Measurements from ENCODE around the gene RASA4B. TPM values are rescaled to one million over a fixed set of nuclear protein-coding genes. Genes with fewer than 3 reads are reported as not detected.

The RASA4B gene
- total RNA-seq, 1 experiment from 2014 or later, result 6.0 TPM

- intact Hi-C loops (cut with micrococcal nuclease), result no loop called here
- Histone ChIP-seq H4K20me1 (ENCODE audit: insufficient read depth) (no peaks in the 10 kb centered on the region), H3K36me3 (ENCODE audit: control insufficient read depth in 1 of 2, insufficient read depth in 2 of 2, low read length in 2 of 2) (peaks cover 0 to 4% of the 10 kb centered on the region in 2 experiments; a peak in 3 of 4 replicates), H3K4me3 (replicated peaks in 1 of 2; ENCODE audit: low read depth in 1 of 2, low read length in 2 of 2) (no peak overlapping the region), H3K9me2 (ENCODE audit: insufficient read depth) (no peaks in the 10 kb centered on the region), H3K9ac (ENCODE audit: low read length) (no peak overlapping the region), H3K9me3 (ENCODE audit: control insufficient read depth in 1 of 2, insufficient read depth in 1 of 2, low read depth in 1 of 2, low read length in 2 of 2) (no peaks in the 10 kb centered on the region), H3K4me1 (ENCODE audit: control insufficient read depth in 1 of 2, insufficient read depth in 2 of 2, low read length in 2 of 2) (peaks cover 23 to 32% of the 10 kb centered on the region in 2 experiments), H3K27me3 (ENCODE audit: insufficient read depth, low read length) (no peaks in the 10 kb centered on the region), H2AFZ (ENCODE audit: low read depth, low read length, poor library complexity, severe bottlenecking) (no peak overlapping the region), H3K4me2 (ENCODE audit: low read length) (no peak overlapping the region), H3K27ac (ENCODE audit: low read depth, low read length) (no peak overlapping the region), H3K79me2 (ENCODE audit: insufficient read depth, low read length) (peaks cover 29% of the 10 kb centered on the region)
- no peak for DNase-seq (ENCODE audit: low read depth, low spot score)
- ChIA-PET CTCF (no interaction called here), RAD21 (ENCODE audit: low non-redundant PET in 1 of 2, low total read pairs in 2 of 2, uncharacterized antibody in 2 of 2, unreplicated experiment in 2 of 2) (no interaction called here), POLR2A (no interaction called here)
- TF ChIP-seq RAD21 (IDR thresholded peaks at IDR 0.05; ENCODE audit: low read depth) (no peak), ZNF274 (IDR thresholded peaks at IDR 0.05; ENCODE audit: low read depth, low read length) (no peak), FOSL1 (IDR thresholded peaks at IDR 0.05; ENCODE audit: low read depth) (no peak), MAX (IDR thresholded peaks at IDR 0.05) (no peak), ATF3 (IDR thresholded peaks at IDR 0.05) (no peak), SP1 (IDR thresholded peaks at IDR 0.05; ENCODE audit: low read depth) (no peak), TCF7L2 (IDR thresholded peaks at IDR 0.05; ENCODE audit: borderline replicate concordance, extremely low read depth, insufficient read depth, insufficient read length) (no peak), SRF (IDR thresholded peaks at IDR 0.05; ENCODE audit: low read depth) (no peak), EGR1 (IDR thresholded peaks at IDR 0.05; ENCODE audit: low read depth) (no peak), POLR2AphosphoS5 (IDR thresholded peaks at IDR 0.05; ENCODE audit: low read depth, low read length) (no peak), ELF1 (IDR thresholded peaks at IDR 0.05; ENCODE audit: borderline replicate concordance, low read depth) (no peak), CBX3 (IDR thresholded peaks at IDR 0.05; ENCODE audit: low read depth) (no peak), ZBTB33 (IDR thresholded peaks at IDR 0.05; ENCODE audit: extremely low read depth, insufficient replicate concordance, low read length) (no peak), EZH2phosphoT487 (IDR thresholded peaks at IDR 0.05; ENCODE audit: borderline replicate concordance) (no peak), CTCF (IDR thresholded peaks at IDR 0.05 in 2 of 3, conservative IDR thresholded peaks at IDR 0.05 in 1 of 3; ENCODE audit: borderline replicate concordance in 1 of 3, insufficient read depth in 1 of 3, low read depth in 2 of 3, low read length in 2 of 3) (no peak)
- ATAC-seq, result no peak
- BruUV-seq (replicated peaks), result no TSS peak
Measured at GRCh38 chr7:102459221-102459844, 58.2 kb downstream of the RASA4B start.
